ENCODE data around the gene TIGD4.

TIGD4 gene

GRCh38 chr4:152779513-152780266 is at the start of gene TIGD4, which contains the start of gene ARFIP1:
Gene TIGD4, minus strand, starts transcription at chr4:152779730. Its CDS starts 8,726 bp downstream, at chr4:152771004.
Gene ARFIP1, plus strand, starts transcription at chr4:152779954. Its CDS starts 49,680 bp downstream, at chr4:152829634.
- DNase-seq, result peak; percentile 98

GRCh38 chr4:152828122-152828521 is 48.6 kb upstream of the TIGD4 start:
- DNase-seq, result no peak

GRCh38 chr4:152825336-152825735 is 45.8 kb upstream of the TIGD4 start:
- no peak for DNase-seq

- DNase-seq, result no peak
Measured at GRCh38 chr4:152824561-152824960, 45.0 kb upstream of the TIGD4 start.

GRCh38 chr4:152822323-152822722 is 42.8 kb upstream of the TIGD4 start:
- DNase-seq, result no peak

GRCh38 chr4:152820073-152820472 is 40.5 kb upstream of the TIGD4 start:
- DNase-seq, result no peak

- no peak for DNase-seq
Measured at GRCh38 chr4:152819026-152819645, 39.6 kb upstream of the TIGD4 start.

- no peak for DNase-seq
Measured at GRCh38 chr4:152817331-152817730, 37.8 kb upstream of the TIGD4 start.

GRCh38 chr4:152815078-152815477 is 35.5 kb upstream of the TIGD4 start:
- no peak for DNase-seq

- no peak for DNase-seq
Measured at GRCh38 chr4:152810715-152811287, 31.3 kb upstream of the TIGD4 start.

GRCh38 chr4:152808670-152809069 is 29.1 kb upstream of the TIGD4 start:
- DNase-seq, result no peak

GRCh38 chr4:152807294-152807829 is 27.8 kb upstream of the TIGD4 start:
- no peak for DNase-seq

- DNase-seq, result no peak
Measured at GRCh38 chr4:152806501-152807125, 27.1 kb upstream of the TIGD4 start.

GRCh38 chr4:152805818-152806217 is 26.3 kb upstream of the TIGD4 start:
- no peak for DNase-seq

GRCh38 chr4:152805071-152805650 is 25.6 kb upstream of the TIGD4 start:
- no peak for DNase-seq

GRCh38 chr4:152803541-152803940 is 24.0 kb upstream of the TIGD4 start:
- DNase-seq, result no peak

GRCh38 chr4:152795891-152796290 is 16.4 kb upstream of the TIGD4 start:
- DNase-seq, result no peak

GRCh38 chr4:152786627-152787026 is 7.1 kb upstream of the TIGD4 start:
- no peak for DNase-seq

- DNase-seq, result no peak
Measured at GRCh38 chr4:152785639-152786615, 6.4 kb upstream of the TIGD4 start.

GRCh38 chr4:152784490-152785350 is 5.2 kb upstream of the TIGD4 start:
- no peak for DNase-seq

Measured in midbrain (tissue), 1 donor.